ENCODE data around the gene BICC1.

Gene BICC1

DNA sequence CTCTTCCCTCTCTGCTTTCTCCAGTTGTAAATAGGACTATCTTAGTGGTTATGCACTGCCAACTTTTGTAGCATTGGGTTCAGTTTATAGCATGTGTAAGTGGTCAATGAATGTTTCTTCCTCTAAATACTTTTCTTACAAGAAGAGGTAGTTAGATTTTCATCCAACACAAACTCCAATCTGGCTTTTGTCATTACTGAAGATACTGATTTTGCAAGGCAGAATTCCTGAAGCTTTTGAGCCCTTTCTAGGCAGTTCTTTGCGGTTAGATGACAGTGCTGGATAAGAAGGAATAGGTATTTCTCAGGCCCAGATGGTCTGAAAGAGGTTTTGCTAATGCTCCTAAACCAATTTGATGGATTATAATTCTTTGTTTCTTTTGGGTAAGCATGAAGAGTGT is 60.5 kb downstream of the BICC1 start:
- Histone ChIP-seq H2AFZ (ENCODE audit: low read depth) (no peak overlapping the region), H3K4me3 (IDR thresholded peaks at IDR 0.05; ENCODE audit: insufficient read depth, low read depth, low read length) (no peak overlapping the region), H3K79me2 (ENCODE audit: insufficient read depth, low read depth) (no peaks in the 10 kb centered on the region), H3K27me3 (ENCODE audit: insufficient read depth, low read depth) (no peaks in the 10 kb centered on the region), H3K4me1 (ENCODE audit: low read depth, poor library complexity, severe bottlenecking) (no peaks in the 10 kb centered on the region), H3K9ac (no peak overlapping the region), H3K27ac (no peak overlapping the region), H3K36me3 (ENCODE audit: insufficient read depth) (no peaks in the 10 kb centered on the region), H4K20me1 (ENCODE audit: insufficient read depth) (no peaks in the 10 kb centered on the region), H3K4me2 (no peak overlapping the region)
- TF ChIP-seq, protein P1, sequence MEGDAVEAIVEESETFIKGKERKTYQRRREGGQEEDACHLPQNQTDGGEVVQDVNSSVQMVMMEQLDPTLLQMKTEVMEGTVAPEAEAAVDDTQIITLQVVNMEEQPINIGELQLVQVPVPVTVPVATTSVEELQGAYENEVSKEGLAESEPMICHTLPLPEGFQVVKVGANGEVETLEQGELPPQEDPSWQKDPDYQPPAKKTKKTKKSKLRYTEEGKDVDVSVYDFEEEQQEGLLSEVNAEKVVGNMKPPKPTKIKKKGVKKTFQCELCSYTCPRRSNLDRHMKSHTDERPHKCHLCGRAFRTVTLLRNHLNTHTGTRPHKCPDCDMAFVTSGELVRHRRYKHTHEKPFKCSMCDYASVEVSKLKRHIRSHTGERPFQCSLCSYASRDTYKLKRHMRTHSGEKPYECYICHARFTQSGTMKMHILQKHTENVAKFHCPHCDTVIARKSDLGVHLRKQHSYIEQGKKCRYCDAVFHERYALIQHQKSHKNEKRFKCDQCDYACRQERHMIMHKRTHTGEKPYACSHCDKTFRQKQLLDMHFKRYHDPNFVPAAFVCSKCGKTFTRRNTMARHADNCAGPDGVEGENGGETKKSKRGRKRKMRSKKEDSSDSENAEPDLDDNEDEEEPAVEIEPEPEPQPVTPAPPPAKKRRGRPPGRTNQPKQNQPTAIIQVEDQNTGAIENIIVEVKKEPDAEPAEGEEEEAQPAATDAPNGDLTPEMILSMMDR (conservative IDR thresholded peaks at IDR 0.05; ENCODE audit: low read depth, low read length) = no peak

DNA sequence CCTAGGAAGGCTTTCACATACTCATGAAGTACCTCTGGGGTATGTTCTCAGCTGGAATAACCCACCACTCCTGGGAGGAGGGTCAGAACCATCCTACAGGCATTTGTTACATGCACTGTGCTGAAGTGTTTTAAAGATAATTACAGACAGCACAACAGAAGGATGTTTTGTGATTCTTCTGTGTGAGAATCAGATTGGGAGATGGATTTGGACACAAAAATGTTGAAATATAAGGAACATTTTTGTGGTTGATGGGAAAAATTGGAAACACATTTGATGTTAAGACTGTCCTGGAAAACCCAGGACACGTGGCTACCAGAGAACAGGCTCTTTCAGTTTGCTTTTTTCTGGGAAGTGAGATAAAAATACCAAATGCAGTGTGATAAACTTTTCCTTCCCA is 61.4 kb downstream of the BICC1 start:
- no peak overlapping the region for H3K9ac ChIP-seq

DNA sequence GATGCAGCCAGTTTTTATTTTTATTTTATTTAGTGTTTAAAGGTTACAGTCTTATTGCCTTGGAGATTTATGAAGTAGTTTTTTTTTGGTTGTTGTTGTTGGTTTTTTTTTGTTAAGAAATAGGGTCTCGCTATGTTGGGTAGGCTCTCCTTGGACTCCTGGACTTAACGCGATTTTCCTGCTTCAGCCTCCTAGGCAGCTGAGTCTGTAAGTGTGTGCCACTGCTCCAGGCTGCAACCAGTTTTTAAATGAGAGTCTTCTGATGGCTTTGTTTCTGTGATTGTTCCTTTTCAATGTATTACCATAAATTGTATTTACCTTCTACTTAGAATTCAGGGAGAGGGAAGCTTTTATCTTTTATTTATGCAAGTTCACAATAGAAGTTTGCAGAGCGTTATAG is 62.8 kb downstream of the BICC1 start:
- H3K4me3 ChIP-seq (IDR thresholded peaks at IDR 0.05; ENCODE audit: insufficient read depth, low read depth, low read length) = no peak overlapping the region
- TF ChIP-seq, protein P1 (conservative IDR thresholded peaks at IDR 0.05; ENCODE audit: low read depth, low read length) = no peak
- H4K20me1 ChIP-seq (ENCODE audit: insufficient read depth) = no peaks in the 10 kb centered on the region
- H3K27ac ChIP-seq = no peak overlapping the region
- H3K4me2 ChIP-seq = no peak overlapping the region
- H3K9ac ChIP-seq = no peak overlapping the region
- no peak overlapping the region for H2AFZ ChIP-seq (ENCODE audit: low read depth)
- no peaks in the 10 kb centered on the region for H3K4me1 ChIP-seq (ENCODE audit: low read depth, poor library complexity, severe bottlenecking)
- H3K27me3 ChIP-seq (ENCODE audit: insufficient read depth, low read depth) = no peaks in the 10 kb centered on the region
- no peaks in the 10 kb centered on the region for H3K79me2 ChIP-seq (ENCODE audit: insufficient read depth, low read depth)
- no peaks in the 10 kb centered on the region for H3K36me3 ChIP-seq (ENCODE audit: insufficient read depth)

More for the DNA sequence above, 61.4 kb downstream of the BICC1 start:
- no peaks in the 10 kb centered on the region for H3K36me3 ChIP-seq (ENCODE audit: insufficient read depth)
- no peaks in the 10 kb centered on the region for H3K4me1 ChIP-seq (ENCODE audit: low read depth, poor library complexity, severe bottlenecking)
- no peak overlapping the region for H3K27ac ChIP-seq
- H2AFZ ChIP-seq (ENCODE audit: low read depth) = no peak overlapping the region
- no peaks in the 10 kb centered on the region for H4K20me1 ChIP-seq (ENCODE audit: insufficient read depth)
- H3K4me3 ChIP-seq (IDR thresholded peaks at IDR 0.05; ENCODE audit: insufficient read depth, low read depth, low read length) = no peak overlapping the region
- H3K27me3 ChIP-seq (ENCODE audit: insufficient read depth, low read depth) = no peaks in the 10 kb centered on the region
- TF ChIP-seq, protein P1 (conservative IDR thresholded peaks at IDR 0.05; ENCODE audit: low read depth, low read length) = no peak
- no peak overlapping the region for H3K4me2 ChIP-seq
- H3K79me2 ChIP-seq (ENCODE audit: insufficient read depth, low read depth) = no peaks in the 10 kb centered on the region

DNA sequence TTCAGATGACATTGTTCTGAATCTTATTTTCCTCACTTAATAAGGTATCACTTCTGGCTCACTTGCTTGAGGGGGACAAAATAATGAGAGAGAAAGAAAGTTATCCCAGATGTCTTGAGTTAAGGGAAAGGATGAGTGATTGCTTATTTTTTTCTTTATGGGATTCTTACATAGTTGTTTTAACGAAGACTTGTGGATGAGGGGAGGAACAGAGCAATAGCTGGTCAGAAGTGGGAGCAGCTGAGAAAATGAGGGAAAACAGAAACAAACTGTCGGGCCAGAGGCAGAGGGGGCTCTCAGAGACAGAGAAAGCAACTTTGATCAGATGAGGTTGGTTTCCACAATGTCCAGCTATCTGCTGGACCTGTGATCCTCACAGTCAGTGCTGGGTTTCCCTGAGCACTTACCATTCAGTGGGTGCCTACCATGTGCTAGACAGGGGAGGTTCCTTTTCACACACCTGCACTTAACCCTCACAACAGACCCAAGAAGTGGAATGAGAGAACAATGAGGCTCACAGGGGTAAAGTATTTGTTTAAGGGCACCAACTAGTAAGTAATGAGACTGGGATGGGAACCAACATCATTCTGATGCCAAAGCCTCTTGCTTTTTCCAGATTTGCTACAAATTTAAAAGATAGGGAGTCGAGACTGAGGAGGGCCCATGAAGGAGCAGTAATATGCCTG is 64.2 kb downstream of the BICC1 start:
- no peak overlapping the region for H3K9ac ChIP-seq
- H3K36me3 ChIP-seq (ENCODE audit: insufficient read depth) = no peaks in the 10 kb centered on the region
- TF ChIP-seq, protein P1 (conservative IDR thresholded peaks at IDR 0.05; ENCODE audit: low read depth, low read length) = no peak
- no peak overlapping the region for H3K27ac ChIP-seq
- H3K4me2 ChIP-seq = no peak overlapping the region
- H2AFZ ChIP-seq (ENCODE audit: low read depth) = no peak overlapping the region
- H3K79me2 ChIP-seq (ENCODE audit: insufficient read depth, low read depth) = no peaks in the 10 kb centered on the region
- H3K4me3 ChIP-seq (IDR thresholded peaks at IDR 0.05; ENCODE audit: insufficient read depth, low read depth, low read length) = no peak overlapping the region
- H3K27me3 ChIP-seq (ENCODE audit: insufficient read depth, low read depth) = no peaks in the 10 kb centered on the region
- no peaks in the 10 kb centered on the region for H3K4me1 ChIP-seq (ENCODE audit: low read depth, poor library complexity, severe bottlenecking)
- no peaks in the 10 kb centered on the region for H4K20me1 ChIP-seq (ENCODE audit: insufficient read depth)

Data from KMS-11 (cell line).